Activated CD4-positive, alpha-beta T cell treated with anti-CD3 and anti-CD28 coated beads, Interleukin-2, amount 50 U/mL, for 4 hours (primary cell): Measurements from ENCODE around the gene C1orf141.
"Not testable (repeated sequence)": the region's sequence is repeated elsewhere in the genome, so short reads cannot be mapped to it uniquely, and the experiment has no call there.

Experiments used
- DNase-seq, 2 experiments: peaks; one replicate each; pipeline ENCODE4 v3.0.0-alpha.2; 2020

C1orf141 gene

DNA sequence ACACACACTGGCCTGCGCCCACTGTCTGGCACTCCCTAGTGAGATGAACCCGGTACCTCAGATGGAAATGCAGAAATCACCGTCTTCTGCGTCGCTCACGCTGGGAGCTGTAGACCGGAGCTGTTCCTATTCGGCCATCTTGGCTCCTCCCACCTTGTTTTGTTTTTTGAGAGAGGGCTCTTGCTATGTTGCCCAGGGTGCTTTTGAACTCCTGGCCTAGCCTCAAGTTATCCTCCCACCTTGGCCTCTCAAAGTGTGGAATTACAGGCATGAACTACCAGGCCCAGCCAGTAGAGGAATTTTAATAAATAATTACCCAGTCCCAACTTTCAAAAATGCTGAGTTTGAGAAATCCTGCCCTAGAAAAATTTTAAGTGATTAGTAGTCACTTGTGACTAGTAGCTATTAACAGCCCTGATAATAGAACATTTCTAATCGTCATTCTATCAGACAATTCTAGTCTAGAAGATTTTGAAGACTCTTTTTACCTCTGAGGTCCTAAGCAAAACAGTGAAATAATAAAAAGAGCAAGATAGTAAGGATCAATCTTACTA, 49.9 kb downstream of the C1orf141 start:
- DNase-seq, result no peak

GRCh38 chr1:67078291-67078690, 56.5 kb downstream of the C1orf141 start:
- DNase-seq, result no peak

DNA sequence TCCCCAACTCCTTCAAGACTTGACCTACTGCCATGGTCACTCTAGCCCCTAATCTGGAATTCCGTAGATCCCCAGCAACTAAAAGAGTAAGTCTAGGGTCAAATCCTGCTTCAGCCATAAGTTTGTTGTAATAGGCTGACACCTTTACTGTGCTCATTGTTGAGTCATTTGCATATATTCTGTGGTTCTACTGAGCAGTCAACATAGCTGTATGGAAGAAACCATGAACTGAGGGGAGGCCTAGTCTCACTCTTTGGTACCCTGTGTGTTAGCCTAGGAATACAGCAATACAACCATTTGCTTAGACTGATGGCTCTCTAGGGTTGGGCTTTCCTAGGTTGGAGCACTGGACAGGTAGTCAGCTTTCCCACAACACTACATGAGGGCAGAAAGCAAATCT, 57.2 kb downstream of the C1orf141 start:
- DNase-seq, result no peak

GRCh38 chr1:67072749-67073148, 62.0 kb downstream of the C1orf141 start:
- no peak for DNase-seq

GRCh38 chr1:67067655-67068054, 67.1 kb downstream of the C1orf141 start:
- not testable (repeated sequence) for DNase-seq

DNA sequence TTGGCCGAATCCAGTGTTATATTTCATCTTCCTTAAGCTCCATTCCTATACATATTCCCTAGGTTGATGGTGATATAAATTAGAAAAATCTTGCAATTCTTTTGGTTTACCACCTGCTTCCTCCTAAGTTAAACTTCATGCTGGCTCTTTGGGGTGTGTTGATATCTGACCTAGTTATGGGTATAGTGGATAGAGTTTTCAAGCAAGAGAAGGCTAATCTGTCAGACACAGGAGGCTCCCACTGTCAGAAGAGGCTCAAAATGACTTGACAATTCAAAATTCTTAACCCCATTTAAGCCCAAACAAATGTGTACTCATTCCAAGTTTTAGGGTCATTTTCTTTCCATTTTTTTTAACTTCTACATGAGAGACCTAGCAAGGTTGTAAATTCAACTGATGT, 72.4 kb downstream of the C1orf141 start:
- DNase-seq, result no peak

DNA sequence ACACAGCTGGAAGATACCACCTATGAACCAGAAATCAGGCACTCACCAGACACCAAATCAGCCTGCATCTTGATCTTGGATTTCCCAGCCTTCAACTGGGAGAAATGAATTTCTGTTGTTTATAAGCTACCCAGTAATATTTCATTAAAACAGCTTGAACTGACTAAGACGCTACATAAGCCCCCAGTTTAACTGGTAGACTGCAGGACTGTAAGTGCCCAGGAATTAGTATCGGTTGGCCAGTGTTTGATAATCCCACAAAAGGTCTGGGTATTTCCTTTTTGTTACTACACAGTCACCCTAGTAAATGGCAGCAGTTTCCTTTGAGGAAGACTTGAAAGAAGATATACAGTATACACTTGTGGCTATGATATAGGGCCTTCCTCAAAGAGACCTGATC, 73.5 kb downstream of the C1orf141 start:
- no peak for DNase-seq

GRCh38 chr1:67060811-67061218, 74.0 kb downstream of the C1orf141 start:
- DNase-seq, result no peak

- DNase-seq, result no peak
These were observed 75.4 kb downstream of the C1orf141 start for GRCh38 chr1:67059346-67059745.

DNA sequence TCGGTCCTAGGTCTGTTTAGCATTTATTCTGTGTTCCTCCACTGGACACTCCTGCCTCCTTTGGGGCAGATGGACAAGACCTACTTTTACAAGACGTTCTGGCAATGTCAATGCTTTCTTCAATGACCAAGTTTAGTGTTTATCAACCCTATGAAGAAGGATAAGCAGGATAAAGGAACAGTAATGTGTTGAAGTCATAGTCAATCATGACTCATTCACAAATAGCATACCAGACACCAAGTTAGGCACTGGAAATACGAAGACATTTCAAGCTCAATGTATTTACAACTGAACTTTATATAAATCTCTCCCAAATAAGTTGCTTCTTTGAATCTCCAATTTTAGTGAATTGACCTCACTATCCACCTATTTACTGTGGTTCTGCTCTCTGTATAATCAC, 76.0 kb downstream of the C1orf141 start:
- DNase-seq, result no peak

DNA sequence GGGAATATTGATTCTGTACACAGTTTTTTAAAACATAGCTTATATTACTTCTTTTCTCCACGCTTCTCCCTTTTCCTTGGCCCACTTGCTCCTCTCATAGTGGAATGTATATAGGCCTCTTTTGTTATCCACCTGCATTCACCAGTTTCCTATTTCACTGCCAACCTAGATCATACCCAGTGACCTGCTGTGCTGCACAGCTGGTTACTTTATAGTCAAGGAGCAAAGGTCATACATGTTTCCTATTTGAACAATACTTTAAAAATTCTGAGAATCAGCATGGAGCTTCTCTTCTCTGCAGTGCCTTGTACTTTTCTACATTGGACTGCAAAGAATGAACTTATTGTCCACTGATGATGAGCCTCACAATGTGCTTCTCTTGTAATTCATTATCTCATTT, 76.5 kb downstream of the C1orf141 start:
- DNase-seq, result no peak

DNA sequence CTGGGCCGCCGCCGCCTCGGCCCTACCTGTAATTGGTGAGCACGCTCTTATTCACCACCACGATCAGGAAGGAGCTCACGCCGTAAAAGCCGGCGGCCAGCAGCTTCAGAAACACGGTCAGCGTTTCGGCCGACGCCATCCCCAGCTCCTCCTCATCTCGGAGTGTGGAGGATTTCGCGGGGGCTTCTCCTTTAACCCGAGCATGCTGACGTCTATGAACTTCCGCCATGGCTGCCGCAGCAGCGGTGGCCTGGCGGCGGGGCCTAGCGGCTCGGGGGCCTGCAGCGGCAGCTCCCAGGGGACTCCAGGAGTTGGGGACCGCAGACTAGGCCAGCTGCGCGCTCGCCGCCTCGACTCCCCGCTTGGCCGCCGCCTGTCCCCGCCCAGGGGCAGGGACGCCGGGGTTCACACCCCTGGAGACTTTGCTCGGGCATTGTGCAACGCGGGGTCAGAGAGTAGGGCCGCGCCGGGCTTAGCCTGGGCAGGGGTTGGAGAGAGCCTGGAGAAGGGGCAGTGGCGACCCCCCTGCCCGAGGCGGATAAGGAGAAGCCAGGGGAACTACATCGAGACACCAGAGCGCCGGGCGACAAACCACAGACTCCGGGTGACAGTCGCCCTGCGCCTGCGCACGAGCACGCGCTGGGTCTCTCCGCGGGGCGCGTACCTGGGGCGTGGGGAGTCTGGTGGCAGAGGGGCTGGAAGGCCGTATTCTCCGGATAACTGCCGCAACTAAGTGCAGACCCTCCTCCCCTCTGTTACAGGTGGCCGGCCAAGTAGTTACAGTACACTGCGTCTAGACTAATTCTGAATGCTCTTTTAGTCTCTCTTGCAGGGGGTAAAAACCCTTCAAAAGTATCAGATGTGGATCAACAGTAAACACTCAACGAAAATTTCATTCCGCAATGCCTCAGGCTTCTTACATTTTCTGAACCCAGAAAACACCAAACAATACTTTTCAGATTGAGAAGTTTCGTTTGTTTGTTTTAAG, 80.7 kb downstream of the C1orf141 start, which contains the start of gene SLC35D1:
Gene SLC35D1 (minus strand): TSS at position 364 of the 988 bp plus-strand sequence. CDS start 135 bp downstream, at position 229.
- peak; percentile 69 to 74 for DNase-seq

GRCh38 chr1:67053535-67053784, 81.3 kb downstream of the C1orf141 start:
- no peak for DNase-seq

- DNase-seq, result peak; percentile 12 to 19
These were observed 81.8 kb downstream of the C1orf141 start for GRCh38 chr1:67052741-67053534.

- DNase-seq, result no peak
These were observed 83.6 kb downstream of the C1orf141 start for GRCh38 chr1:67051196-67051595.

DNA sequence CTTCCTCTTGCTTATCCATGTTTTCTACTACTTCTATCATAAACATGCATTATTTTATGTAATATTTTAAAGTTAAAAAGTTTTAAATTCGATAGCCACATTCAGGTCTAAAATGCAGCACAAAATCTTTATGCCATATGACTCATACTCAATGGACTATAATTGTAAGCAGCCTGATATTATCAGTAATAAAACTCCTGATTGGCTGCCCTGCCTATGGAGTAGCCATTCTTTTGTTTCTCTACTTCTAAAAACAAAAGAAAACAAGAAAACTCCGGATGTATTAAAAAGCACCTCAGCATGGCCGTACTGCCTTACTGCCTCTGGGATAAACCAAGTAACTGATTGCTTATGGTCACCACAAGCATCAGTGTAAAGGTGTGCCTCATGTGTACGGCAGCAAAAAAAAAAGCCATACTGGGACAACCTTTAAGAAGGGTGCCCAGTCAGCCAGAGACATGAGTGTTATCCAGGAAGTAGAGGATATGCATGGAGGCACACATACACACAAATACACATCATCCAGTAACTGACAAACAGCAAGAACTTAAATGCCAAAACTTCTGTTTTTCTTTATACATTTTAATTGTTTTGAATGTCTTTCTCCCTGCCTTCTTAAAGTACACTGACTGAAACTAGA, 90.0 kb downstream of the C1orf141 start:
- DNase-seq, result no peak

DNA sequence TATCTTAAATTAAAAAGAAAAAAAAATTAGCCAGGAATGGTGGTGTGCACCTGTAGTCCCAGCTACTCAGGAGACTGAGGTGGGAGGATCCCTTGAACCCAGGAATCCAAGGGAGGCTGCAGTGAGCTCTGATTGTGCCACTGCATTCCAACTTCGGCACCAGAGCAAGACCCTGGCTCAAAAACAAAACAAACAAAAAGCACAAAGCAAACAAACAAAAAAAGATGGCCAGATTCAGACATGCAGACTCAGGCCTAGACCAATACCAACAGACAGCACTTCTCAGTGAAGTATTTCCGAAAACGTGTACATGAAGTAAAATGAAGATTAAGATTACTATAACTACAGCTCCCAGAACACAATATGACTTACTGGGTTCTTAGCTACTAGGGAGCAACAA, 91.4 kb downstream of the C1orf141 start:
- DNase-seq, result no peak
